HG03103 (cell line): ENCODE results near the gene KCNJ18.
"Not testable (repeated sequence)": the region's sequence is repeated elsewhere in the genome, so short reads cannot be mapped to it uniquely, and the experiment has no call there.

Source experiments
- ATAC-seq: cut with Tn5 transposase; IDR thresholded peaks from one replicate; pipeline ENCODE4 v1.9.1; 2021; ENCODE audit warnings: low read depth; ENCODE audit not compliant: unreplicated experiment

KCNJ18 gene

DNA sequence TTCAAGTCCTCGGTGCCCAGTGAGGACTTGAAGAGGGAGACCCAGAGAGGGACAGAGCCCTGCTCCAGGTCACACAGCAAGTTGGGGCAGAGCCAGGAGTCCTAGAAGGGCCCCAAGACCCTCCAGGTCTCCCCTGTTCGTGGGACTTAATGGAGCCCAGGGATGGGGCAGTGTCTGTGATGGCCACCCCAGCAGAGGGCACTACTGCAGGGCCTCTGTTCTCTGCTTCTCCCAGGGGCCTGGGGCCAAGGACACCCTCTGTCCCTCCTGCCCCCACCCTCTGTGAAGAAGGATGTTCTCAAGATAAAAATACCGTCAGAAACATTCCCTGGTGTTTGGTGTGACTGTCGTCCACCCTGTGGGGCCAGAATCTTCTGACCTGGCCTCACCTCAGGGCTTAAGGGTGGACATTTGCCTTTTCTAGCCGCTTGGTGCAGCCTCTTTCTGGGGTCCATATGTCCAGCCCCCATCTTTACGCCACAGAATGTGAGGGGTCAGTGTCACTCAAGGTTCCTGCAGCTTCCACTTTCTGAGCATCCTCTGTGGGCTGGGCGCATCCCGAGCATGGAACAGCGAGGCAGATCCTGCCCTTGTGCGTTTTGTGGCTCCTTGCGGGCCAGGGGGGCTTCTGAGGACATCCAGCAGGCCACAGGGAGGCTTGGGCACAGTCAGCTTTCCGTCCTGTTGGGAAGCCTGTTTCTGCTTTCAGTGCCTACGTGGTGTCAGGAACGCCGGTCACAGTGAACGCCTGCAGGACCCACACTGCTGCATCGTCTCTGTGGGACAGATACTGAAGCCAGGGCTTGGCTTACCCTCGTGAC lies at the start of gene KCNJ18:
Gene KCNJ18, plus strand, starts transcription at position 641 of the 821 bp plus-strand sequence. CDS start 10,264 bp downstream, outside the sequence.
- not testable (repeated sequence) for ATAC-seq

DNA sequence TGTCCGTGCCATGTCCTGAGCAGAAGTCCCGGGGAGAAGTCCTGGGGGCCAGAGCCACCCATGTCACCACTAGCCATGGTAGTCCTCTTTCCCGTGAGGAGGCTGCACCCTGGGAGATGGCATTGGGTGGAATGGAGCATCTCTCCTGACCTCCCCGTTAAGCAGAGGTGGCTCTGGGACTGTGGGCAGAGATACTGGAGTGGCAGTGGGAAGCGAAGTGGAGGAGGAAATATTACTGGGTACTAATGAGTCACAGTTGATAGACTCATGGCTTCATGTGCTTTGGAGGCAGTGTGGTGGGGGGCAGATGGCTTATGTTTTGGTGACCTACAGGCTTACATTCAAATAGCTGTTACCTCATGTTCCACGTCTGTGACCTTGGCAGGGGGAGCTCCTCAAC lies 44.2 kb upstream of the KCNJ18 start:
- not testable (repeated sequence) for ATAC-seq

DNA sequence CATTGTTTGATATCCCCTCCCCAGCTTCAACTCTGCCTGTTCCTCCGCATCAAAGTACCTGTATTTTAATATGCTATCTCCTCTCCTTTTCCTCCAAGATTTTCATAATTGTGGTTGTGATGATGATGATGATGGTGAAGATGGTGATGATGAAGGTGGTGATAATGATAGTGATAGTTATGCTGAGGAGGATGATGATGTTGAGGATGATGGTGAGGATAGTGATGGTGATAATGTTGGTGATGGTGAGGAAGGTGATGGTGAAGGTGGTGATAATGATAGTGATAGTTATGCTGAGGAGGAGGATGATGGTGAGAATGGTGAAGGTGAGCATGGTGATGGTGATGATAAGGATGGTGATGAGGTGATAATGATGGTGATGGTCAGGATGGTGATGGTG lies 42.3 kb upstream of the KCNJ18 start:
- not testable (repeated sequence) for ATAC-seq

- ATAC-seq: not testable (repeated sequence)
Measured at GRCh38 chr17:21652049-21652448, 40.3 kb upstream of the KCNJ18 start.

GRCh38 chr17:21653211-21653610 lies 39.1 kb upstream of the KCNJ18 start:
- not testable (repeated sequence) for ATAC-seq

DNA sequence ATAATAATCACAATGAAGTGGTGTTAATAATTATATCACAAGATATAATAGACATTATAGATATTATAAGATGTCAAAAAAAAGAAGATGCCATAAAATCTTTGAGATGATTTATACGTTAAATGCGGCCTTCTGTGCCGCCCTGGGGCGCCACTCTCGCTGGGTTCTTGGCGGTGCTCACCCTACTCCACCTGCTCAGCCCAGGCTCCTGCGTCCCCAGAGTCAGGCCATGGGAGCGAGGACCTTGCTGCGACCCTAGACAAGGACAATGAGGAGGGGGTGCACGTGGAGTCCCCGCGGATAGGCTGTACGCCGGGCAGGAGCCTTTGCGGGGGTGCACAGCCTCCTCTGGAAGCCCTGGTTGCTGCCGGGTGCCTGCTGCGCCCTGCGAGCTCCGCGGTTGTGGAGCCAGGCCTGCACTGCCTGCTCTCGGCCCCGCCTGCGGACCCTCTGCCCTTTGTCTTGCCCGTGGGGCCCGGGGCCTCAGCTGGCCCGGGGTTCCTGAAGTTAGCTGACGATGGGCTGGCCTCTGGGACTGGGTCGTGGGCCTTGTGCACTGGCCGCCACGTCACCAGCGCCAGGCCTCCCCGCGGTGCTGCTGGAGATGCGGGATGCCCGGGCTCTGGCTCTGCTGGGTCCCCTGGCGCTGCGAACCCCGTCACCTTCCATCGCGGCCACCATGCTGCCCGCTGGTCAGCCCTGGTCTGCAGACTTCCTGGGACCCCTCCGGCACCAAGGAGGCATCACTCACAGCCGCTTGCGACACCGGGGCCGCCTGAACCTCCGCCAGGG lies 35.6 kb upstream of the KCNJ18 start:
- ATAC-seq: not testable (repeated sequence)

- not testable (repeated sequence) for ATAC-seq
Measured at GRCh38 chr17:21659635-21660034, 32.7 kb upstream of the KCNJ18 start.

DNA sequence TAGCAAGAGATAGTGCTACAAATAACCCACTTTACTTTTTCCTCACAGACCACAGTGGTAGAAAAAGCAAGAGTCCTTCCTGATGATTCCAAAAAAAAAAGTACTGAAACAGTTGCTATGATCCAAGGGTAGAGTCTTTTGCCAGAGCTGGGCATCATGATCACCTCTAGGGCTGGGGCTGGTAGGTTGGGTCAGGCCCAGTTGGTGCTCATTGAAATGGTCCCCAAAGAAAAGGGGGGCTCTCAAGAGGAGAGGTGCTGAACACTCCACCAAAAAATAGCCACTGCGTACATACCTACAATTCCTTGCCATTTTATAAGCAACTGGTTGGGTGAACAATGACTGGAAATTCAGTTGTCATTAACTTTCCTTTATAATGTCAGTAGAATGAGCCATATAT lies 30.9 kb upstream of the KCNJ18 start:
- ATAC-seq: not testable (repeated sequence)

DNA sequence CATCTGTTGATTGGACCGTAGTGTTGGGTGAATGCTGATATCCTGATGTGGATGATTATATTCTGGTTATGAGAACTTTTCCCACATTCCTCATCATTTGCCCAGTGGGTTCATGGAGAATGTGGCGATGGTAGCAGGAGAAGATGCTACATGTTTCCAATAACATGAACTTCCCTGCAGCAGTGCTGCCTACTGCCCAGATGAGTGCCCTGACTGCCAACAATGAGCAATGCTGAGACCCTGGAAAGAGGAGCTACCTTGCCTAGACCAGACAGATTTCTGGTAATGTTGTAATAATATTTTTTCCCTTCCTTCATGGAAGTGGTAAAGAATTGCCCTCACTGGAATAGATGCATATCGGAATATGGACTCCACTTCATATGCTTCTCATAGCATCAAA lies 29.2 kb upstream of the KCNJ18 start:
- ATAC-seq: not testable (repeated sequence)

GRCh38 chr17:21663614-21664474 lies 28.5 kb upstream of the KCNJ18 start:
- ATAC-seq: not testable (repeated sequence)

- not testable (repeated sequence) for ATAC-seq
Measured at GRCh38 chr17:21665171-21665570, 27.2 kb upstream of the KCNJ18 start.

GRCh38 chr17:21665935-21666493 lies 26.3 kb upstream of the KCNJ18 start:
- not testable (repeated sequence) for ATAC-seq

DNA sequence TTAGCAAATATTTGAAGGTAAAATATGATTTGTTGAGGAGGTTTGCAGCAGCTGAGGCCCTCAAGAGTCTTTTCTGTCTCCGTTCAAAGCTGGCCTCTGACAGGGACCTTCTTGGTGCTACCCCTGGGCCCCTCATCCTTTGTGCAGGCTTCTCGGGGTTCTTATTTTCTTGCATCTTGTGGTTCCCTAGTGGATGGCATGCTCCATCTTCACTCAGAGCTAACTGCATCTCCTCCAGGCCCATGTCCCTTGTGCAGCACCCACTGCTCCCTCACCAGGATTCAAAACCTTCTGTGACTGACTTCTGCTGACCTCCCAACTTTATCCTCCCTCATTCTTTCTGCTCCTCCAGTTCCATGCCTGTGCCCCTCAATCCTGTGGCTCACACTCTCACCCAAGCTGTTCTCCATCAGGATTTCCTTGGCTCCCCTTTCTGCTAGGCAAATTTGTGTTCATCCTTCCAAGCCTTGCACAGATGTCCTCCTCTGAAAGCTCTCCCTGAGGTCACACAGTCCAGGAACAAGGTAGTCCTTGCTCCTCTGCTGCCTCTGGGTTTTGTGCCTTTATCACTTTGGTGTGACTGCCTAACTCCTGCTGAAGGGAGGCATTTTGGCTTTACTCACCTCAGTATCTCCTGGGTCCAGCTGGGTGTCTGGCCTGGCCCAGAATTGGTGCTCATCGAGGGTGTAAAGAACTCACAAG lies 25.5 kb upstream of the KCNJ18 start:
- ATAC-seq: not testable (repeated sequence)

DNA sequence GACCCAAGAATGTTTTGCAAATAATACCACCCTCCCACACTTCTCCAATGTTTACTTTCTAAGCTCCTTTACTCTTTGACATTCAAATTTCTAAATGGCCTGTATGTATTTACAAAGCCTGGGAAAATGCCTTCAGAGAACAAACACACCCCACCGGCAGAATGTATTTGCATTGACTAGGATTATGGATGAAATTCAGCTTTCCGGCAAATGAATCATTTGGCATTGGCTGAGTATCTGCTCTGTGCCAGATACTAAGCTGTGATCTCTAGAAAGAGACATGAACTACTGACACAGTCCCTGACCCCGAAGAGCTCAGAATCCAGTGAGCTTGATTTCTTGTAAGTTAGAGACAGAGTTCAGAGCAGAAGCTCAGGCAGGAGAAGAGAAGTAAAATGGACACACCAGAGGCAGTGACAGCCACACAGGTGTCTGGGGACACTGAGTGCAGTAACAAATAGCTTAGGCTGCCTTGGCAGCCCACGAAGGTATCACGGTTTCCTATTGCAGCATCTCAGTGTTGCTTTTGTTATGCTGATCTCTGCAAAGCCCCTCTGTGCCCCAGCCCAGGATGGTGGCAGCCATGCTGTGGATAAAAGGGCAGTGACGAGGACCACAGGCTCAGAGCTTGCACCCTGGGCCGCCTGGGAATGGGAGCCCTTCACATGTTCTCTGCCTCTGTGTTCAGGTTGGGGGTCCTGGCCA lies 24.8 kb upstream of the KCNJ18 start:
- not testable (repeated sequence) for ATAC-seq

DNA sequence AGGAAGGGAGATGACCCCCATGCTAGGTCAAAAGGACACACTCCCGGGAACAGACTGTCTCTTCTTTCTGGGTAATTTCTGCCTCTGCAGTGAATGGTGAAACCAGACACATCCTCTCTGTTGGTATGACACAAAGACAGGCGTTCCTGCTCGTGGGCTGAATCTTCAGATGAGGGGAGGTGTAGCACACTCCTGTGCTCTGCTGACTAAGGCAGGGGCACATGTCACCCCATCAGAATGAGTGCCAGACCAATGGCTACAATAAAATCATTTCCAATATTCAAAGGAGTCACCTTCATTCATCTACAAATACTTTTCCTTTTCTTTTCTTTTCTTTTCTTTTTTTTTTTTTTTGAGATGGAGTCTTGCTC lies 24.2 kb upstream of the KCNJ18 start:
- not testable (repeated sequence) for ATAC-seq

- ATAC-seq: not testable (repeated sequence)
Measured at GRCh38 chr17:21668746-21669508, 23.4 kb upstream of the KCNJ18 start.

GRCh38 chr17:21669616-21670360 lies 22.5 kb upstream of the KCNJ18 start:
- ATAC-seq: not testable (repeated sequence)
